Stimulated activated CD8-positive, alpha-beta memory T cell treated with anti-CD3 and anti-CD28 coated beads, Interleukin-12 subunit alpha, Interleukin-12 subunit beta, amount 100 ng/mL, for 24 hours (primary cell): Measurements from ENCODE around the gene CCNA2.

Source experiments
- DNase-seq: peaks from one replicate; pipeline ENCODE4 v3.0.0-alpha.2; 2020; ENCODE audit errors: extremely low read depth

The CCNA2 gene

DNA sequence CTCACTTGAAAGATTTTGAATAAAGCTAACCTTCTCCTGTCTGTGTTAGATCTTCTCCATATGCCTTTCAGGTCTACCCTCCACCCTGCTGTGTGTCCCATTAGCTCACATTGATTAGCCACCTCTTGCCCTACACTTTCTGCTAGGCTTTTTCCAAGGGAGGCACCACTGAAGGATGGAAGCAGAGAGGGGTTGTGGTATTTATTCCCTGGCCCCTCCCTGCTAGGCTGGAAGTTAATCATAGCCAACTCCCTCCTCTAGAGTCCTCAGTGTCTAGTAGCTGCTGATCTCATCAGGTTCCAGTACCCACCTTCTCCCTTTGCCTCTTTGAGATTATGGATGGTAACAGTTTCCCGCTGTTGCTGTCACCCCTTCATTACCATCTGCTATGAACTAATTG lies 49.8 kb downstream of the CCNA2 start:
- no peak for DNase-seq

DNA sequence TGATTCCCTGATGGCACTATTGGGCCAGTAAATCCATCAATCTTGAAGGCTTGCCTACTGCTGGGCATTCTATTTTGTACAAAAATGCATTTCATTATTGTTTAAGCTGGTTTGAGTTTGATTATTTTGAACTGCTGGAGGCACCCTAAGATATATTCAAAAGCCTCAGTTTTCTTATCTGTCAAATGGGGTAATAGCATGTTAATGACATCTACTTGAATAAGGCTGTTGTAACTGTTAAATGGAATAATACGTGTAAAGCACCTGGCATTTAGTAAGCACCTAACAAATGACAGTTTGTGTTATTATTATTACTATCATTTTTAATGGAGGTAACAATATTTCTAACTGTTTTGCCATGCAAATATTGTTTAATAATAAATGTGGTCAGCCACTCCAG lies 51.8 kb downstream of the CCNA2 start:
- no peak for DNase-seq

DNA sequence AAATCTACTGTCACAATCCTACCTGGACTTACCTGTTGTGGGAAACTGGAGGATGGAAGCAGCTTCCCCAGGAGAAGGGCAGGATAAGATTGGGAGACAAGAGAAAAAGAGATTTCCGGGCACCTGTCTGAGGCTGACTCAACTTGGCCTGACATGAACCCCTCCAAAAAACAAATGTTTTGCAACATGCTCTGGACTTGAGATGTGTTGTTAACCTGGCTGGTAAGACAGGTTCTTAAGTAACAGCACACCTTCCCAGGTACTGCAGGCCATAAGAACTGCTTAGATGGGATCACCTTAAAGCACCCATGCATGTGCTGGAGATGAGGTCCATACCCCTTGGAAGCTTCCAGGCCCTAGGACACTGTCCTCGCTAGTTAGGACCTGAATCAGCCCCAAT lies 54.3 kb downstream of the CCNA2 start:
- DNase-seq, result no peak

DNA sequence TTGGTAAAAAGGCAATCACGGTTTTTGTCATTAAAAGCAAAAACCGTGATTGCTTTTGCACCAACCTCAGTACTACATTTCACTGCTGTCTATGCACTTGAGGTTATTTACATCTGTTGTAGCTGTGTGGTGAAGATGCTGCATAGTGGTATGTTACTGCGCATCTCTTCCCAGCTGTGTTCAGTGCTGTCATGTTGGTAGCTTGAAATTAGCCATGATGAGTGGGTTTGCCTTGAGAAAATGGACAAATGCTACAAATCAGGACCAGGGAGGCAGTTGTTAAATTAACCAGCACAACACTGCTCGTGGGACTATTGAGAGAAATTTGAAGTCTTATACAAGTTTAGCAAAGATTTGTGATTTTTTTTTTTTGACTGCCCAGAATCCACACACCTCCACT lies 56.5 kb downstream of the CCNA2 start:
- DNase-seq, result no peak
